Epithelial cell of esophagus (primary cell): Measurements from ENCODE around the gene C10orf105.

Experiments
- DNase-seq: peaks from one replicate; pipeline ENCODE4 v3.0.0; 2010; ENCODE audit warnings: low read depth
- H3K4me3 ChIP-seq: 2 replicates; pipeline ENCODE4 v1.5.1; 2011; ENCODE audit warnings: mild to moderate bottlenecking, low read length, control low read depth
- TF ChIP-seq, protein P1 (sequence below): IDR thresholded peaks from 2 replicates; pipeline ENCODE4 v1.5.1; 2011; ENCODE audit warnings: low read depth, mild to moderate bottlenecking, low read length, control low read depth, inconsistent platforms; ENCODE audit not compliant: insufficient read depth; ENCODE audit errors: missing control alignments

Gene C10orf105

DNA sequence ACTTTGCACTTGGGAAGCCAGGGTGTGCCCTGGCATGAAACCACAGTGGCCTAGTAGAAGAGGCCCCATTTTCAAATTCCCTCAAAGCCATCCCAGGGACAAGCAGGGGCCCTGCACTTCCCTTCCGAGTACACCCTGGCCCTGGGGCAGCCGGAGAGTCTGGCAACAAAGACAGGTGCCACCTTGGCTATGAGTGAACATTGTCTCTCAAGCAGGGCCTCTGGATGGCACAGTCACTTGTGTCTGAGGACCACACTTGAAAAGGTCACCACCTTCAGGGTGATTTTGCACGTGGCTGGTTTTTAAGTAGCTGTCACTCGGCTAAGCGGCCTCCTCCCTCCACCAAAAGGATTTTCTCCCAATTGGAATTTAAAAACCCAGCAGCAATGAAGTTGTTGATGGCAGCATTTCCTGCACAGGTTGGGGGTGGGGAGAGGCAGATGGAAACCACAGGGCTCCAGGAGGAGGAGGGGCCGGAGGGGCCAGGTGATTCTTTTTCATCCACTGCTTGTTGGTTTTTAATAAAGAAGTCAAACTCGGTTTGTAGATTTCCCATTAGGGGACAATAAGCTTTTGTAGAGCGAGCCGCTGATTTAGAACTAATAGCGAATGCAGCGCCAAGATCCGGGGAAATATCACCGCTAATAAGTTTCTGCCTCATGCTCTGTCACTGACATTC, 33.9 kb downstream of the C10orf105 start:
- TF ChIP-seq, protein P1, sequence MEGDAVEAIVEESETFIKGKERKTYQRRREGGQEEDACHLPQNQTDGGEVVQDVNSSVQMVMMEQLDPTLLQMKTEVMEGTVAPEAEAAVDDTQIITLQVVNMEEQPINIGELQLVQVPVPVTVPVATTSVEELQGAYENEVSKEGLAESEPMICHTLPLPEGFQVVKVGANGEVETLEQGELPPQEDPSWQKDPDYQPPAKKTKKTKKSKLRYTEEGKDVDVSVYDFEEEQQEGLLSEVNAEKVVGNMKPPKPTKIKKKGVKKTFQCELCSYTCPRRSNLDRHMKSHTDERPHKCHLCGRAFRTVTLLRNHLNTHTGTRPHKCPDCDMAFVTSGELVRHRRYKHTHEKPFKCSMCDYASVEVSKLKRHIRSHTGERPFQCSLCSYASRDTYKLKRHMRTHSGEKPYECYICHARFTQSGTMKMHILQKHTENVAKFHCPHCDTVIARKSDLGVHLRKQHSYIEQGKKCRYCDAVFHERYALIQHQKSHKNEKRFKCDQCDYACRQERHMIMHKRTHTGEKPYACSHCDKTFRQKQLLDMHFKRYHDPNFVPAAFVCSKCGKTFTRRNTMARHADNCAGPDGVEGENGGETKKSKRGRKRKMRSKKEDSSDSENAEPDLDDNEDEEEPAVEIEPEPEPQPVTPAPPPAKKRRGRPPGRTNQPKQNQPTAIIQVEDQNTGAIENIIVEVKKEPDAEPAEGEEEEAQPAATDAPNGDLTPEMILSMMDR = no peak
- DNase-seq = no peak
- no peak overlapping the region for H3K4me3 ChIP-seq

DNA sequence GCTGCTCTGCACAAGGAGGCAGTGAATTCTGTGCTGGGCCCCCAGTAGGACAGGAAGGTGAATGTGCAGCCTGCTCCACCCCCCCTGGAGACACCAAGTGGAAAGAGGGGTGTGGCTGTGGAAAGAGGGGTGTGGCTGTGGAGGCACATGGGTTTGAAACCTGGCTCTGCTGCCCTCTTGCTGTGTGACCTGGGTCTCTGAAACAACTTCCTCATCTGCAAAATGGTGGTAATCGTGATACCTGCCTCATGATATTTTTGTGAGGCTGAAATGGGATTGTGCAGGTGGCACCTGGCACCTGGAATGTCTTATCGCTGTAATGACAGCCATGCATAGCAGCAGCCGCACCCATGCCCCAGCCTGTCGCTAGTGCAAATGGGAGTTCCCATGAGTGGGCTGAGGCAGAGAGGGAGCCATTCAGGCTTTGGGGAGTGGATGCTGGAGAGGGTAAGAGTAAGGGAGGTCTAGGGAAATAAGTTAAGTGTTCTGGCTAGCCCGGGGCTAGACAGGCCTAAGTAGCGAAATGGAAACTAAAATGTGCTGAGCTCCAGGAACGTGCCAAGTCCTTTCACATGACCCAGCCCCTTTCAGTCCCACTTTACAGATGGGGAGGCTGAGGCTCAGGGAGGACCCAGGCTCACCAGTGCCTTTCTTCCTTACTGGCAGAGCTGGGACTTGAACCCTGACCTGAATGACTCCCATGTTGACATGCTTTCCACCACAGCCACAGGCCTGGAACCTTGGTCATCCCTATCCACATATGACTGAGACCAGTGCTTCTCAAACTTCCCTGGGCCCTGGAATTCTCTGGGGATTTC, 35.0 kb downstream of the C10orf105 start:
- H3K4me3 ChIP-seq = no peak overlapping the region
- TF ChIP-seq, protein P1 = no peak
- no peak for DNase-seq

DNA sequence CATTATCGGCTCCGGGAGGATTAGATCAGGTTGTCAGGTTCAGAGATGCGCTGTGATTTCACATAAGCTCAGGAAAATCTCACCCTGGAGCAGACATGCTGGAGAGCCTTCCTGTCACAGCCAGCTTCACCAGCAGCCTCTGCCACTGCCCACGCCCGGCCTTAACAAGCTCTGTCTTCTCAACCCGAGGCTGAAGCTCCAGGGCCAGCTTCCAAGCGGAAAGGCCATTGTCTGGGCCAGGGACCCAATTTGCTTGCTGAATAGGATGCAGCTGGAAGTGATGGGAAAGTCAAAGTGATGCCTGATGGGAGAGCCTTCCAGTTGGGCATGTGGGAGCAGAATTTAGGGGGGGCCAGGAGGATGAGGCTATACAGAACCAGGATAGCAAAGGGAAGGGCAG, 36.3 kb downstream of the C10orf105 start:
- no peak for DNase-seq
- TF ChIP-seq, protein P1 = no peak
- H3K4me3 ChIP-seq = no peak overlapping the region

DNA sequence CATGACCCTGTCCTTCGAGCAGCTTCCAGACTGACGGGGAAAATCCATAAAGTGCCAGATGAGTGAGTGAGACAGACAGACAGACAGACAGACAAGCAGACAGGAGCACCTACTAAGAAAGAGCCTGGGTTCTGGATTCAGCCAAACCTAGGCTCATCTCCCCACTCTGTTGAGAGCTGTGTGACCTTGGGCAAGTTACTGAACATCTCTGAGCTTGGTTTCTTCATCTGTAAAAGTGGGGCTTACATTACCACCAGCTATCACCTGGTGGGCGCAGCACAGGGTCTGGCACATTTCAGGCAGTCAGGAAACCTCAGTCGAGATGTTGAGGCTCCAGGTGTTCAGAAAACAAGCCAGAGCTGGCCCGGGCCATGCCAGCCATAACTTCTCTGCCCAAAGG, 37.6 kb downstream of the C10orf105 start:
- DNase-seq = no peak
- H3K4me3 ChIP-seq = no peak overlapping the region
- TF ChIP-seq, protein P1 = no peak

DNA sequence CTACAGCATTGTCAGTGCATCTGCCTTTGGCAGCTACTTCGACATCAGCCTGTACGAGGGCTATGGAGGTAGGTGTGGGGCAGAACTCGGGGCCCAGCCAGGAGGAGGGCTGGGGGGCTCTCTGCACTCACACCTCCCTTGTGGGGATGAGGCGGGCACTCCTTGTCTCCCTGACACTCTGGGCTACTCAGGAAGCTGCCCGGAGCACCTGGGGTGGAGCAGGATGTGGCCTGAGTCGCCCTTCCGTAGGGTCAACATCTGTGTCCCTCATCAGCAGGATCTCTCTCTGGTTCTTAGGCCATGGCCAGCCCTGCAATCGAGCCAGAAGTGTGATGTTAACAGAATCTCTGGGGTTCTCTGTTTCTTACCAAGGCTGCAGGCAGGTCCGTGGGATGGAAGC, 40.2 kb downstream of the C10orf105 start:
- H3K4me3 ChIP-seq = no peak overlapping the region
- TF ChIP-seq, protein P1 = no peak
- DNase-seq = no peak

DNA sequence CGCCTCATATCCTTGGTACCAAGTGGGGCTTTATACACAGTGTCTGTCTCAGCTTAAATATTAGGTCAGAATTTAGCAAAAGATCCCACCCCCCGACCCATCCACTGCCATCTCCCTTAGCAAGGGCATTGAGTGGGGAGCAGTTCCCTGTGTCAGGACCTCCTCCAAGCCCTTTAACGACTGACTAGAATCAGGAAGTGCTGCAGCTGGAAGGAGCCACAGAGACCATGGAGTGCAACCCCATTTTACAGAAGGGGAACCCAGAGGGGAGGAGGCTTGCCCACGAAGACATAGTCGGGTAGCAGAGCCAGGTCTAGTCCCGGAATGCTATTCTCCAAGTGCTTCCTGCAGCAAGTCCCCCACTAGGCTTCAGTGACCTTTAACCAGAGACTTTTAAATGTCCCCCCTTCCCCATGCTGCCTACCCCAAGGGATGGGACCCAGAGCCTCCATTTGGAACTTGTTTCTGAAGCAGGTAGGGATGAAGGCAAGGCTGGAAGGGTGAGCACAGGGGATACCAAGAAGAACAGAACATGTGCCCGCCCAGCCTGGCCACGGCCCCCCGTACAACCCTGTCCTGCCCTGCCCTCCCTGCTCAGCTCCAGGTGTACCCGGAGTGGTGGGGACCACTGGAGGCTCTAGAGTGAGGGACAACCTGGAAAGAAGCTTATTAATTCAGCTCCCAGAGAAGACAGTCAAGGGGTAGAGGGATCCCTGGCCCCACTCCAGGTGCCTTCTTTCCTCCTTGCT, 41.3 kb downstream of the C10orf105 start:
- no peak for DNase-seq
- TF ChIP-seq, protein P1 = no peak
- H3K4me3 ChIP-seq = no peak overlapping the region
